H1 (cell line): Measurements from ENCODE around the gene UGT1A9. TPM values are rescaled to one million over a fixed set of nuclear protein-coding genes. Genes with fewer than 3 reads are reported as not detected.
A peak's percentile ranks its signal among the peaks of the same experiment; 100 is the strongest.

ENCODE experiments used
- CTCF ChIA-PET: fragments of 300-600 bp; sonication (Branson Sonifier 250); formaldehyde crosslinking; loops from one replicate; lab custom pipeline; 2021; ENCODE audit not compliant: partially characterized antibody; lab: Charles Lee
- POLR2A ChIA-PET: fragments of 300-600 bp; sonication (Branson Sonifier 250); formaldehyde crosslinking; loops from one replicate; lab custom pipeline; 2021; ENCODE audit warnings: inconsistent platforms; ENCODE audit not compliant: partially characterized antibody; lab: Charles Lee
- DNase-seq, 2 experiments: peaks; one replicate each; pipeline versions ENCODE4 v3.0.0 to v3.0.0-alpha.2; 2010 to 2022; ENCODE audit warnings: low spot score in 2 of 2, low read depth in 1 of 2, mixed read lengths in 1 of 2
- FAIRE-seq: peaks from 2 replicates; lab custom pipeline; 2011; peaks lifted over from hg19 to GRCh38; lab: Jason Lieb, UNC
- H2AFZ ChIP-seq: 2 replicates; pipeline ENCODE4 v1.8.1; 2012; ENCODE audit warnings: low read length, inconsistent platforms
- H2AK5ac ChIP-seq: 2 replicates; pipeline ENCODE4 v1.6.1; 2013; ENCODE audit warnings: low read depth, low read length
- H2BK120ac ChIP-seq: replicated peaks from 2 replicates; pipeline ENCODE3; 2013; ENCODE audit warnings: low read depth, low read length, inconsistent platforms
- H2BK12ac ChIP-seq: 2 replicates; pipeline ENCODE4 v1.6.1; 2013; ENCODE audit warnings: low read depth, low read length
- H2BK15ac ChIP-seq: 2 replicates; pipeline ENCODE4 v1.6.1; 2013; ENCODE audit warnings: low read length
- H2BK20ac ChIP-seq: 2 replicates; pipeline ENCODE4 v1.6.1; 2013; ENCODE audit warnings: low read length
- H2BK5ac ChIP-seq: 2 replicates; pipeline ENCODE4 v1.6.1; 2013; ENCODE audit warnings: low read depth, low read length
- H3K14ac ChIP-seq: 2 replicates; pipeline ENCODE4 v1.6.1; 2013; ENCODE audit warnings: inconsistent platforms; ENCODE audit not compliant: insufficient read length
- H3K18ac ChIP-seq: 2 replicates; pipeline ENCODE4 v1.6.1; 2013; ENCODE audit warnings: low read length; ENCODE audit errors: extremely low read depth
- H3K23ac ChIP-seq: 2 replicates; pipeline ENCODE4 v1.6.1; 2013; ENCODE audit warnings: inconsistent platforms; ENCODE audit not compliant: insufficient read length
- H3K23me2 ChIP-seq: 2 replicates; pipeline ENCODE4 v1.6.1; 2013; ENCODE audit warnings: low read depth, low read length
- H3K27ac ChIP-seq: 2 replicates; pipeline ENCODE4 v1.6.1; 2011; ENCODE audit warnings: low read depth, low read length, inconsistent platforms
- H3K27me3 ChIP-seq, 4 experiments: replicated peaks in 1 of 4; 1 replicate in 1 of 4; 2 replicates in 3 of 4; pipeline versions ENCODE4 v1.6.1 to v1.8.1; 2011 to 2013; ENCODE audit warnings: low read length in 3 of 4, mild to moderate bottlenecking in 3 of 4, inconsistent platforms in 2 of 4, mixed read lengths in 2 of 4, moderate library complexity in 1 of 4; ENCODE audit not compliant: control insufficient read depth in 3 of 4, insufficient read depth in 3 of 4; ENCODE audit errors: extremely low read depth in 1 of 4
- H3K36me3 ChIP-seq, 4 experiments: 2 replicates each; pipeline versions ENCODE4 v1.6.1 to v1.8.1; 2011 to 2013; ENCODE audit warnings: mild to moderate bottlenecking in 4 of 4, low read length in 3 of 4, moderate library complexity in 2 of 4, control low read depth in 1 of 4, inconsistent platforms in 1 of 4; ENCODE audit not compliant: insufficient read depth in 4 of 4, control insufficient read depth in 2 of 4
- H3K4ac ChIP-seq: replicated peaks from 2 replicates; pipeline ENCODE3; 2013; ENCODE audit warnings: low read length, low read depth, mixed read lengths, inconsistent platforms; ENCODE audit not compliant: insufficient read length
- H3K4me1 ChIP-seq, 4 experiments: replicated peaks in 1 of 4; 1 replicate in 1 of 4; 2 replicates in 3 of 4; pipeline versions ENCODE4 v1.6.1 to v1.8.1; 2011 to 2013; ENCODE audit warnings: low read length in 3 of 4, inconsistent platforms in 2 of 4, mixed read lengths in 1 of 4; ENCODE audit not compliant: insufficient read depth in 4 of 4, control insufficient read depth in 3 of 4
- H3K4me2 ChIP-seq, 2 experiments: 2 replicates each; pipeline versions ENCODE4 v1.6.1 to v1.8.1; 2011 to 2013; ENCODE audit warnings: low read depth in 2 of 2, low read length in 2 of 2, control low read depth in 1 of 2, inconsistent platforms in 1 of 2, mild to moderate bottlenecking in 1 of 2; ENCODE audit not compliant: insufficient read depth in 1 of 2
- H3K4me3 ChIP-seq, 4 experiments: fragments of 200-600, 300-600 bp in 1 of 4; sonication (generic), shearing (Covaris generic), sonication (Bioruptor Twin) in 1 of 4; 2 replicates each; pipeline versions ENCODE4 v1.5.1 to v1.8.1; 2011 to 2016; ENCODE audit warnings: low read length in 4 of 4, low read depth in 3 of 4, control low read depth in 2 of 4, inconsistent platforms in 2 of 4, mild to moderate bottlenecking in 2 of 4, mixed read lengths in 1 of 4, moderate library complexity in 1 of 4; ENCODE audit not compliant: insufficient read depth in 2 of 4; ENCODE audit errors: extremely low read depth in 1 of 4
- H3K56ac ChIP-seq: replicated peaks from 2 replicates; pipeline ENCODE3; 2013; ENCODE audit warnings: low read depth, mild to moderate bottlenecking, mixed read lengths, low read length, inconsistent platforms; ENCODE audit not compliant: insufficient read length
- H3K79me1 ChIP-seq: 2 replicates; pipeline ENCODE4 v1.6.1; 2013; ENCODE audit warnings: low read depth, low read length, control low read depth
- H3K79me2 ChIP-seq, 2 experiments: 2 replicates each; pipeline versions ENCODE4 v1.6.1 to v1.8.1; 2012 to 2013; ENCODE audit warnings: low read length in 2 of 2, mild to moderate bottlenecking in 2 of 2, inconsistent platforms in 1 of 2; ENCODE audit not compliant: insufficient read depth in 2 of 2, control insufficient read depth in 1 of 2
- H3K9ac ChIP-seq, 4 experiments: replicated peaks in 1 of 4; 1 replicate in 1 of 4; 2 replicates in 3 of 4; pipeline versions ENCODE4 v1.6.1 to v1.8.1; 2011 to 2013; ENCODE audit warnings: low read depth in 3 of 4, low read length in 3 of 4, control low read depth in 2 of 4, mild to moderate bottlenecking in 2 of 4, moderate library complexity in 2 of 4, inconsistent platforms in 1 of 4; ENCODE audit errors: extremely low read depth in 1 of 4
- H3K9me3 ChIP-seq, 2 experiments: 2 replicates each; pipeline versions ENCODE4 v1.6.1 to v1.8.1; 2012 to 2013; ENCODE audit warnings: mild to moderate bottlenecking in 2 of 2, moderate library complexity in 2 of 2, control low read depth in 1 of 2, inconsistent platforms in 1 of 2, low read depth in 1 of 2, low read length in 1 of 2, mixed read lengths in 1 of 2; ENCODE audit not compliant: insufficient read depth in 2 of 2
- H4K20me1 ChIP-seq, 2 experiments: replicated peaks in 1 of 2; 2 replicates each; pipeline versions ENCODE3 to v1.8.1; 2011 to 2013; ENCODE audit warnings: inconsistent platforms in 2 of 2, low read length in 2 of 2, mild to moderate bottlenecking in 1 of 2; ENCODE audit not compliant: insufficient read depth in 2 of 2, control insufficient read depth in 1 of 2
- H4K5ac ChIP-seq: 2 replicates; pipeline ENCODE4 v1.6.1; 2013; ENCODE audit warnings: low read length, low read depth, mixed read lengths, inconsistent platforms; ENCODE audit not compliant: insufficient read length
- H4K8ac ChIP-seq: 2 replicates; pipeline ENCODE4 v1.8.0; 2013; ENCODE audit warnings: mild to moderate bottlenecking, moderate library complexity, low read length, inconsistent platforms; ENCODE audit not compliant: insufficient read depth; ENCODE audit errors: extremely low read depth
- H4K91ac ChIP-seq: replicated peaks from 2 replicates; pipeline ENCODE3; 2013; ENCODE audit warnings: low read length, mixed read lengths, inconsistent platforms; ENCODE audit not compliant: insufficient read length
- BRCA1 ChIP-seq: IDR thresholded peaks from 2 replicates; pipeline ENCODE4 v1.6.1; 2012; ENCODE audit warnings: low read depth, low read length, improper control_type of control experiment
- CEBPB ChIP-seq: IDR thresholded peaks from 2 replicates; pipeline ENCODE4 v1.6.1; 2012; ENCODE audit warnings: low read depth, low read length
- CHD2 ChIP-seq: IDR thresholded peaks from 2 replicates; pipeline ENCODE4 v1.6.1; 2012; ENCODE audit warnings: low read length, improper control_type of control experiment
- E2F6 ChIP-seq: IDR thresholded peaks from 2 replicates; pipeline ENCODE4 v1.6.1; 2012; ENCODE audit warnings: inconsistent platforms
- EGR1 ChIP-seq: IDR thresholded peaks from 2 replicates; pipeline ENCODE4 v1.6.1; 2011; ENCODE audit warnings: low read depth, low read length, borderline replicate concordance
- EZH2 ChIP-seq: fragments of 200-600 bp; sonication (generic); IDR thresholded peaks from 2 replicates; pipeline ENCODE4 v1.7.1; 2012; ENCODE audit warnings: low read depth, mild to moderate bottlenecking, moderate library complexity, low read length, inconsistent platforms; ENCODE audit not compliant: severe bottlenecking
- JUN ChIP-seq: IDR thresholded peaks from 2 replicates; pipeline ENCODE4 v1.6.1; 2011; ENCODE audit warnings: low read depth, mild to moderate bottlenecking, improper control_type of control experiment, low read length
- NRF1 ChIP-seq: IDR thresholded peaks from 2 replicates; pipeline ENCODE4 v1.6.1; 2011; ENCODE audit warnings: mild to moderate bottlenecking, low read depth, low read length, improper control_type of control experiment
- RAD21 ChIP-seq, 2 experiments: IDR thresholded peaks in 1 of 2; conservative IDR thresholded peaks in 1 of 2; 2 replicates each; pipeline ENCODE4 v1.6.1; 2011; ENCODE audit warnings: low read depth in 2 of 2, low read length in 2 of 2, improper control_type of control experiment in 1 of 2, inconsistent platforms in 1 of 2, mild to moderate bottlenecking in 1 of 2, moderate library complexity in 1 of 2
- TAF7 ChIP-seq: optimal IDR thresholded peaks from 2 replicates; pipeline ENCODE3; 2011; ENCODE audit warnings: low read depth, mild to moderate bottlenecking, inconsistent platforms, low read length, moderate library complexity, borderline replicate concordance
- TCF12 ChIP-seq: IDR thresholded peaks from 2 replicates; pipeline ENCODE4 v1.6.1; 2011; ENCODE audit warnings: low read depth, mild to moderate bottlenecking, low read length
- WGBS, 2 experiments: shearing (Covaris generic) in 1 of 2; methylation state at CpG; one replicate each; pipeline versions ENCODE4 v1.1.6 to v1.1.7; 2013 to 2015; ENCODE audit warnings: low lambda C conversion rate in 2 of 2, mixed read lengths in 2 of 2, inconsistent platforms in 1 of 2, low coverage in 1 of 2, missing lambda C conversion rate in 1 of 2; ENCODE audit not compliant: insufficient replicate concordance in 2 of 2, insufficient coverage in 1 of 2, insufficient read length in 1 of 2; ENCODE audit errors: extremely low coverage in 1 of 2, missing lambda C conversion rate in 1 of 2; 5-methylcytosine and 5-hydroxymethylcytosine counted together
- polyA plus RNA-seq, 7 experiments: library from polyadenylated mRNA; depleted of rRNA in 3 of 7; stranded (reverse) in 5 of 7; unstranded in 2 of 7; fragments of >200 nt in 5 of 7; fragments of 200-250 nt in 2 of 7; gene quantifications; 1 replicate in 5 of 7; 2 replicates in 1 of 7; 4 replicates in 1 of 7; pipeline versions ENCODE4 v1.2.1 to v1.2.3, GENCODE V29; 2011 to 2013; ENCODE audit warnings: missing spikeins in 2 of 7, mixed read lengths in 2 of 7
- total RNA-seq: library from RNA; stranded (reverse); fragmentation: NEBNext Ultra II Directional; extraction: Animal tissue kit (Norgen Biotek cat#: 25700); gene quantifications from 2 replicates; pipeline ENCODE4 v1.2.1, GENCODE V29; 2021
- TF ChIP-seq, protein P1 (sequence below): IDR thresholded peaks from 2 replicates; pipeline ENCODE4 v1.6.1; 2011; ENCODE audit warnings: low read depth, mild to moderate bottlenecking, low read length; ENCODE audit not compliant: insufficient read depth

Gene UGT1A9
- total and polyA plus RNA-seq, 2 of the 8 experiments (the other 6 are each of a cell fraction or from before 2014, with no cell fraction given), result not detected

- ChIA-PET CTCF (interaction anchor here (1.0 kb wide), 1 partner anchor 17 kb away, joined by 3 read pairs; no protein-coding TSS in a partner anchor), POLR2A (no interaction called here)
- Histone ChIP-seq H3K27ac (no peak overlapping the region), H3K4me2 (no peak overlapping the region), H2BK12ac (no peak overlapping the region), H4K20me1 (no peaks in the 10 kb centered on the region), H3K27me3 (no peaks in the 10 kb centered on the region), H3K18ac (no peak overlapping the region), H2BK5ac (no peak overlapping the region), H3K79me1 (no peaks in the 10 kb centered on the region), H3K23me2 (no peaks in the 10 kb centered on the region), H2BK120ac (no peak overlapping the region), H2AFZ (no peak overlapping the region), H3K36me3 (no peaks in the 10 kb centered on the region), H3K4ac (no peak overlapping the region), H3K9me3 (peaks cover 0 to 4% of the 10 kb centered on the region in 2 experiments; a peak in 3 of 4 replicates), H3K23ac (no peak overlapping the region), H3K4me3 (no peak overlapping the region), H3K9ac (no peak overlapping the region), H4K8ac (no peak overlapping the region), H2BK20ac (no peak overlapping the region), H3K4me1 (no peaks in the 10 kb centered on the region), H3K79me2 (no peaks in the 10 kb centered on the region), H2BK15ac (no peak overlapping the region), H4K91ac (no peak overlapping the region), H2AK5ac (no peak overlapping the region), H3K14ac (no peak overlapping the region), H4K5ac (no peak overlapping the region), H3K56ac (no peak overlapping the region)
- FAIRE-seq (no peak), DNase-seq (peak in 1 of 2 experiments; percentile 6)
- 81% methylated on average over 3 of the region's 3 CpGs; no CpG with 5 or more reads in 1 of the 2 experiments for WGBS, 2 experiments
- no peak for TF ChIP-seq NRF1
- no peak for TF ChIP-seq CEBPB
- TF ChIP-seq RAD21 (IDR thresholded peaks at IDR 0.05 in 1 of 2, conservative IDR thresholded peaks at IDR 0.05 in 1 of 2; ENCODE audit: low read depth in 2 of 2, low read length in 2 of 2), result no peak
- TF ChIP-seq JUN, result no peak
- no peak for TF ChIP-seq CHD2
- TF ChIP-seq TAF7, result no peak
- TF ChIP-seq EGR1, result no peak
- TF ChIP-seq E2F6, result no peak
- TF ChIP-seq, protein P1, sequence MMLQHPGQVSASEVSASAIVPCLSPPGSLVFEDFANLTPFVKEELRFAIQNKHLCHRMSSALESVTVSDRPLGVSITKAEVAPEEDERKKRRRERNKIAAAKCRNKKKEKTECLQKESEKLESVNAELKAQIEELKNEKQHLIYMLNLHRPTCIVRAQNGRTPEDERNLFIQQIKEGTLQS, result no peak
- TF ChIP-seq BRCA1, result no peak
- TF ChIP-seq EZH2, result no peak
- TF ChIP-seq TCF12, result no peak
These were observed 130.6 kb downstream of the UGT1A9 start for GRCh38 chr2:233802132-233802815.
